OCI-LY1 (cell line): ENCODE measurements around the gene TOGARAM2.

Experiments
- H2AFZ ChIP-seq: fragments of 200-600 bp; sonication (generic), shearing (Covaris generic); 2 replicates; pipeline ENCODE4 v1.6.0; 2014; ENCODE audit warnings: antibody characterized with exemption, mild to moderate bottlenecking, low read length
- H3F3A ChIP-seq: fragments of 200-600 bp; sonication (generic), shearing (Covaris generic); 2 replicates; pipeline ENCODE4 v1.6.0; 2014; ENCODE audit warnings: mild to moderate bottlenecking, antibody characterized with exemption, low read length, moderate library complexity; ENCODE audit not compliant: insufficient read depth
- H3K27ac ChIP-seq: fragments of 200-600 bp; sonication (generic); 2 replicates; pipeline ENCODE4 v1.5.1; 2014; ENCODE audit warnings: low read length, mixed run types, mild to moderate bottlenecking, low read depth; ENCODE audit not compliant: poor library complexity, severe bottlenecking
- H3K27me3 ChIP-seq: fragments of 200-600 bp; sonication (generic); 2 replicates; pipeline ENCODE4 v1.6.0; 2014; ENCODE audit warnings: antibody characterized with exemption, mild to moderate bottlenecking, low read length, moderate library complexity; ENCODE audit not compliant: insufficient read depth
- H3K36me3 ChIP-seq: fragments of 200-600 bp; sonication (generic); 2 replicates; pipeline ENCODE4 v1.6.1; 2014; ENCODE audit warnings: mild to moderate bottlenecking, antibody characterized with exemption, low read length, moderate library complexity, mixed read lengths; ENCODE audit not compliant: insufficient read depth
- H3K4me1 ChIP-seq: fragments of 200-600 bp; sonication (generic); 2 replicates; pipeline ENCODE4 v1.5.1; 2014; ENCODE audit warnings: mild to moderate bottlenecking, low read length, moderate library complexity; ENCODE audit not compliant: insufficient read depth, severe bottlenecking
- H3K4me2 ChIP-seq: fragments of 200-600 bp; sonication (generic), shearing (Covaris generic); 2 replicates; pipeline ENCODE4 v1.6.1; 2014; ENCODE audit warnings: low read length
- H3K4me3 ChIP-seq: fragments of 200-600 bp; sonication (generic); 2 replicates; pipeline ENCODE4 v1.5.1; 2014; ENCODE audit warnings: low read length, low read depth, mild to moderate bottlenecking, mixed read lengths; ENCODE audit not compliant: poor library complexity, severe bottlenecking
- H3K79me2 ChIP-seq: fragments of 200-600 bp; shearing (Covaris generic); 2 replicates; pipeline ENCODE4 v1.6.1; 2016; ENCODE audit warnings: mixed run types, low read length, mixed read lengths; ENCODE audit not compliant: insufficient read depth
- H3K9ac ChIP-seq: fragments of 200-600 bp; sonication (generic), shearing (Covaris generic); 2 replicates; pipeline ENCODE4 v1.6.1; 2014; ENCODE audit warnings: mild to moderate bottlenecking, low read length, mixed read lengths
- H3K9me2 ChIP-seq: fragments of 200-600 bp; sonication (generic), shearing (Covaris generic); 2 replicates; pipeline ENCODE4 v1.6.1; 2014; ENCODE audit warnings: low read depth, mild to moderate bottlenecking, low read length, mixed read lengths
- H3K9me3 ChIP-seq: fragments of 200-600 bp; shearing (Covaris generic); 2 replicates; pipeline ENCODE4 v1.6.1; 2014; ENCODE audit warnings: low read length, mixed read lengths
- H4K20me1 ChIP-seq: fragments of 200-600 bp; sonication (generic), shearing (Covaris generic); 2 replicates; pipeline ENCODE4 v1.6.0; 2016; ENCODE audit warnings: mild to moderate bottlenecking, low read length; ENCODE audit not compliant: insufficient read depth
- CTCF ChIP-seq: fragments of 200-600 bp; sonication (generic), shearing (Covaris generic); IDR thresholded peaks from 2 replicates; pipeline ENCODE4 v1.5.1; 2017; ENCODE audit warnings: mild to moderate bottlenecking, antibody characterized with exemption, low read length, moderate library complexity, mixed read lengths
- EZH2 ChIP-seq: fragments of 200-600 bp; sonication (generic), shearing (Covaris generic); IDR thresholded peaks from 2 replicates; pipeline ENCODE4 v1.8.0; 2017; ENCODE audit warnings: borderline replicate concordance, mixed run types, mild to moderate bottlenecking, antibody characterized with exemption, low read length, moderate library complexity, mixed read lengths

TOGARAM2 gene

GRCh38 chr2:29079887-29080286 is 98.8 kb downstream of the TOGARAM2 start:
- Histone ChIP-seq H3F3A (no peaks in the 10 kb centered on the region), H3K4me3 (no peak overlapping the region), H3K9me2 (no peaks in the 10 kb centered on the region), H3K27ac (no peak overlapping the region), H3K79me2 (no peaks in the 10 kb centered on the region), H3K27me3 (no peaks in the 10 kb centered on the region), H3K4me2 (no peak overlapping the region), H3K4me1 (no peaks in the 10 kb centered on the region), H2AFZ (no peak overlapping the region), H3K36me3 (no peaks in the 10 kb centered on the region), H3K9ac (no peak overlapping the region), H3K9me3 (no peaks in the 10 kb centered on the region; the same call in 1 of the 2 replicates), H4K20me1 (no peaks in the 10 kb centered on the region)
- TF ChIP-seq CTCF = no peak
- TF ChIP-seq EZH2 = no peak

GRCh38 chr2:29080886-29081743 is 100.0 kb downstream of the TOGARAM2 start:
- Histone ChIP-seq H3K4me2 (no peak overlapping the region), H3K9me3 (no peaks in the 10 kb centered on the region; the same call in 1 of the 2 replicates), H3K79me2 (no peaks in the 10 kb centered on the region), H3K4me1 (no peaks in the 10 kb centered on the region), H3K27ac (no peak overlapping the region), H3K9ac (no peak overlapping the region), H3F3A (no peaks in the 10 kb centered on the region), H4K20me1 (no peaks in the 10 kb centered on the region), H2AFZ (no peak overlapping the region), H3K36me3 (no peaks in the 10 kb centered on the region), H3K27me3 (no peaks in the 10 kb centered on the region), H3K9me2 (no peaks in the 10 kb centered on the region), H3K4me3 (no peak overlapping the region)
- TF ChIP-seq CTCF (no peak), EZH2 (no peak)

DNA sequence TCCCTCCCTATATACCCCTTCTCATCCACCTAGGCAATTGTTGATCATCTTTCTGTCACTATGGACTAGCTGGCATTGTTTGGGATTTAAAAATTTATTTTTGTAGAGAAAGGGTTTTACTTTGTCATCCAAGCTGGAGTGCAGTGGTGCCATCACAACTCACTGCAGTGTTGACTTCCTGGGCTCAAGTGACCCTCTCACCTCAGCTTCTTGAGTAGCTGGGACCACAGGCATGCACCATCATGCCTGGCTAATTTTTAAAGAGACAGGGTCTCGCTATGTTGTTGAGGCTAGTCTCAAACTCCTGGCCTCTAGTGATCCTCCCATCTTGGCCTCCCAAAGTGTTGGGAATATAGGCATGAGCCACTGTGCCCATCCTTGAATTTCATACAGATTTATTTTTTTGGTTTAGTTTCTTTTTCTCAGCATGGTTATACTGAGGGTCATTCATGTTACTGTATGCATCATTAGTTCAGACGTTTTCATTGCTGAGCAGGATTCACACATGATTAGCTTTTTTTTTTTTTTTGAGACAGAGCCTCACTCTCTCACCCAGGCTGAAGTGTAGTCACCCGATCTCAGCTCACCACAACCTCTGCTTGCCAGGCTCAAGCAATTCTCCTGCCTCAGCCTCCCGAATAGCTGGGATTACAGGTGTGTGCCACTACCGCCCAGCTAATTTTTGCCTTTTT is 101.9 kb downstream of the TOGARAM2 start:
- Histone ChIP-seq H3K9me2 (no peaks in the 10 kb centered on the region), H3K27me3 (no peaks in the 10 kb centered on the region), H3K79me2 (no peaks in the 10 kb centered on the region), H3K36me3 (no peaks in the 10 kb centered on the region), H3K4me3 (no peak overlapping the region), H3K4me2 (no peak overlapping the region), H3K4me1 (no peaks in the 10 kb centered on the region), H4K20me1 (no peaks in the 10 kb centered on the region), H3K27ac (no peak overlapping the region), H2AFZ (no peak overlapping the region), H3K9ac (no peak overlapping the region), H3F3A (no peaks in the 10 kb centered on the region), H3K9me3 (no peaks in the 10 kb centered on the region; the same call in 1 of the 2 replicates)
- TF ChIP-seq EZH2 = no peak
- no peak for TF ChIP-seq CTCF
